Subcutaneous adipose tissue (tissue), 4 donors: ENCODE data around the gene MAP2K5. TPM values are rescaled to one million over a fixed set of nuclear protein-coding genes. Genes with fewer than 3 reads are reported as not detected.

Experiments
- total RNA-seq, 4 donors: library from RNA; depleted of rRNA; stranded (reverse); fragments of >200 nt; gene quantifications; one replicate each; pipeline ENCODE4 v1.1.0, GENCODE V29; 2016
- TF ChIP-seq, protein P1 (sequence below): fragments of 450-650 bp; IDR thresholded peaks from one replicate; pipeline ENCODE4 v1.5.1; 2016; ENCODE audit warnings: low read depth, mild to moderate bottlenecking, control low read depth, antibody characterized with exemption, moderate library complexity

Gene MAP2K5
- total RNA-seq, 4 donors from 2014 or later, result 20.7 to 23.4 (median 22.3) TPM

DNA sequence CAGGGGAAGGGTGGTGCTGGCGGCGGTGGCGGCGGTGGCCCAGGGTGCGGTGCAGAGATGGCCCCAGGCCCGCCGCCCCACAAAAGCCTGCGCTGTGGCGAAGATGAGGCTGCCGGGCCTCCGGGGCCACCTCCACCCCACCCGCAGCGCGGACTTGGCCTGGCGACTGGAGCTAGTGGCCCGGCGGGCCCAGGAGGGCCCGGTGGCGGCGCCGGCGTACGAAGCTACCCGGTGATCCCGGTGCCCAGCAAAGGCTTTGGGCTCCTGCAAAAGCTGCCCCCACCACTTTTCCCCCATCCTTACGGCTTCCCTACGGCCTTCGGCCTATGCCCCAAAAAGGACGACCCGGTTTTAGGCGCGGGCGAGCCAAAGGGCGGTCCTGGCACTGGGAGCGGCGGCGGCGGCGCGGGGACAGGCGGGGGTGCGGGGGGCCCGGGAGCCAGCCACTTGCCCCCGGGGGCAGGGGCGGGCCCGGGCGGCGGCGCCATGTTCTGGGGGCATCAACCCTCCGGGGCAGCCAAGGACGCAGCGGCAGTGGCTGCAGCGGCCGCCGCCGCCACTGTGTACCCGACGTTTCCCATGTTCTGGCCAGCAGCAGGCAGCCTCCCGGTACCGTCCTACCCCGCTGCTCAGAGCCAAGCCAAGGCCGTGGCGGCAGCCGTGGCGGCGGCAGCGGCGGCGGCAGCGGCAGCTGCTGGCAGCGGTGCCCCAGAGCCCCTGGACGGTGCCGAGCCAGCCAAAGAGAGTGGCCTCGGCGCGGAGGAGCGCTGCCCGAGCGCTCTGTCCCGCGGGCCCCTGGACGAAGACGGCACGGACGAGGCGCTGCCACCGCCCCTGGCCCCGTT lies 284.4 kb downstream of the MAP2K5 start:
- TF ChIP-seq, protein P1, sequence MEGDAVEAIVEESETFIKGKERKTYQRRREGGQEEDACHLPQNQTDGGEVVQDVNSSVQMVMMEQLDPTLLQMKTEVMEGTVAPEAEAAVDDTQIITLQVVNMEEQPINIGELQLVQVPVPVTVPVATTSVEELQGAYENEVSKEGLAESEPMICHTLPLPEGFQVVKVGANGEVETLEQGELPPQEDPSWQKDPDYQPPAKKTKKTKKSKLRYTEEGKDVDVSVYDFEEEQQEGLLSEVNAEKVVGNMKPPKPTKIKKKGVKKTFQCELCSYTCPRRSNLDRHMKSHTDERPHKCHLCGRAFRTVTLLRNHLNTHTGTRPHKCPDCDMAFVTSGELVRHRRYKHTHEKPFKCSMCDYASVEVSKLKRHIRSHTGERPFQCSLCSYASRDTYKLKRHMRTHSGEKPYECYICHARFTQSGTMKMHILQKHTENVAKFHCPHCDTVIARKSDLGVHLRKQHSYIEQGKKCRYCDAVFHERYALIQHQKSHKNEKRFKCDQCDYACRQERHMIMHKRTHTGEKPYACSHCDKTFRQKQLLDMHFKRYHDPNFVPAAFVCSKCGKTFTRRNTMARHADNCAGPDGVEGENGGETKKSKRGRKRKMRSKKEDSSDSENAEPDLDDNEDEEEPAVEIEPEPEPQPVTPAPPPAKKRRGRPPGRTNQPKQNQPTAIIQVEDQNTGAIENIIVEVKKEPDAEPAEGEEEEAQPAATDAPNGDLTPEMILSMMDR, result no peak

DNA sequence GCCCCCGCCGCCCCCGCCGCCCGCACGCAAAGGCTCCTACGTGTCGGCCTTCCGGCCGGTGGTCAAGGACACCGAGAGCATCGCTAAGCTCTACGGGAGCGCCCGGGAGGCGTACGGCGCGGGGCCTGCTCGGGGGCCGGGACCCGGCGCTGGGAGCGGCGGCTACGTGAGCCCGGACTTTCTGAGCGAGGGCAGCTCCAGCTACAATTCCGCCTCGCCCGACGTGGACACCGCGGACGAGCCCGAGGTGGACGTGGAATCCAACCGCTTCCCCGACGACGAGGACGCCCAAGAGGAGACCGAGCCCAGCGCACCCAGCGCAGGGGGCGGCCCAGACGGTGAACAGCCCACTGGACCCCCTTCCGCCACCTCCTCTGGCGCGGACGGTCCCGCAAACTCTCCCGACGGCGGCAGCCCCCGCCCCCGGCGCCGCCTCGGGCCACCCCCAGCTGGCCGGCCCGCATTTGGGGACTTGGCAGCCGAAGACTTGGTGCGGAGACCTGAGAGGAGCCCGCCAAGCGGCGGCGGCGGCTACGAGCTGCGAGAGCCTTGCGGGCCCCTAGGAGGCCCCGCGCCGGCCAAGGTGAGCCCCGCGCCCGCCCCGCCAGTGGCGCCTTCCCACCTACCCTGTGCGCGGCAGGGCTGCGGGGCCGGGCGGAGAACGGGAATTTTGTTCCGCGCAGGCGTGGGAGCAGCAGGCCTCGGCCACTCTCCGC lies 285.2 kb downstream of the MAP2K5 start:
- TF ChIP-seq, protein P1, result no peak

DNA sequence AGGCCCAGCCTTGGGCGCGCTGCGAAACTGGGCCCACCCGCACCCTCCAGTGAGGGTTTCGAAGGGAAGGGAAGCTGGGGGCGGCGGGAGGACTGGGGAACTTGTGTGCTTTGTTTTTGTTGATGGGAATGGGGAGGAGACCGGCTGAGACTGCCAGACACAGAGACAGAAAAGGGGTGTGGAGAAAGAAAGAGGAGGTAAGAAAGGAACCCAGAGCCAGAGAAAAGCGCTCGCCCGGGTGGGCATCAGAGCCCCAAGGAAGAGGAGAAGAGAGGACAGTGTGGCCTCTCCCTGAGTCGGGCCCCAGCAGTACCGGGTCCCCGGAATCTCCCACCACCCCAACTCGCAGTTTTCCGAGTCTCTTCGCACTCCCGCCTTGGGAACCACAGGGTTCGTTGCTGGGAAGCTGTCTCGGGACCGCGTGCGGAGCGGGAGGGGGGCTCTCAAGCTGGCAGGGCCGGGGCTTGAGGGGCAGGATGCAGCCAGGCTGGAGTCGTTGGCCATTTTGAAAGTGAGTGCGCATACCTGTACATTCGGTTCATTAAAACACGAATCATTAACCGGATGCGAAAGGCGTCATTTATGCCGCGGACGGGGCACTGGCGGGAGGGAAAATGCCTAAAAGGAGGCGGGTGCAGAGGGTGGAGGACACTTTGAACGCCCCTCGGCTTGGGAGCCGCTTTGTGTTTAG lies 285.9 kb downstream of the MAP2K5 start:
- TF ChIP-seq, protein P1, result no peak

DNA sequence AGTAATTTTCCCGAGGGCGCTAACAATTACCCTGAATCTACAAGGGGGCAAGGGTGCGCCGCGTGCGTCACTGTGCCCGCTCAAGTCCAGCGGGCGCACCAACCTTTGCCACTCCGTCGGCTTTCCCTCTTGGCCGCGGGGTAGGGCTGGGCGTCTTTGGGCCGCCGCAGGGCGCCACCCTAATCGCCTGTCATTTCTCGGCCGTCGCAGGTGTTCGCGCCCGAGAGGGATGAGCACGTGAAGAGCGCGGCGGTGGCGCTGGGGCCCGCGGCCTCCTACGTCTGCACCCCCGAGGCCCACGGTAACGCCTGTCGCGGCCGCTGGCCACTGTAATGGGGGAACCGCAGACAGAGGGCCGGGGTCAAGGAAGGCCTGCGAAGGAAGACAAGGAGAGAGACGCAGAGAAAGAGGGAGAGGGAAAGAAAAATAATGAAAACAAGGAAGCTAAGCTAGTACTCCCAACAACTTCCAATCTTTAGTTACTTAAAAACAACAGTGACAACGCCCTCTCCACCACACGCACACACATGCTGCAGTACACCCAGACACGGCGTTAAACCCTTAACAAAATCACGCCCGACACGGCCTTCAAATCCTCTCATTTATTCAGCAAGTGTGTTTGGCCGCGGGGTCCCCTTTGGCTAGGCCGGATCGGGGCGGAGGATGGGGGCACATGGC lies 286.6 kb downstream of the MAP2K5 start:
- TF ChIP-seq, protein P1, result no peak

DNA sequence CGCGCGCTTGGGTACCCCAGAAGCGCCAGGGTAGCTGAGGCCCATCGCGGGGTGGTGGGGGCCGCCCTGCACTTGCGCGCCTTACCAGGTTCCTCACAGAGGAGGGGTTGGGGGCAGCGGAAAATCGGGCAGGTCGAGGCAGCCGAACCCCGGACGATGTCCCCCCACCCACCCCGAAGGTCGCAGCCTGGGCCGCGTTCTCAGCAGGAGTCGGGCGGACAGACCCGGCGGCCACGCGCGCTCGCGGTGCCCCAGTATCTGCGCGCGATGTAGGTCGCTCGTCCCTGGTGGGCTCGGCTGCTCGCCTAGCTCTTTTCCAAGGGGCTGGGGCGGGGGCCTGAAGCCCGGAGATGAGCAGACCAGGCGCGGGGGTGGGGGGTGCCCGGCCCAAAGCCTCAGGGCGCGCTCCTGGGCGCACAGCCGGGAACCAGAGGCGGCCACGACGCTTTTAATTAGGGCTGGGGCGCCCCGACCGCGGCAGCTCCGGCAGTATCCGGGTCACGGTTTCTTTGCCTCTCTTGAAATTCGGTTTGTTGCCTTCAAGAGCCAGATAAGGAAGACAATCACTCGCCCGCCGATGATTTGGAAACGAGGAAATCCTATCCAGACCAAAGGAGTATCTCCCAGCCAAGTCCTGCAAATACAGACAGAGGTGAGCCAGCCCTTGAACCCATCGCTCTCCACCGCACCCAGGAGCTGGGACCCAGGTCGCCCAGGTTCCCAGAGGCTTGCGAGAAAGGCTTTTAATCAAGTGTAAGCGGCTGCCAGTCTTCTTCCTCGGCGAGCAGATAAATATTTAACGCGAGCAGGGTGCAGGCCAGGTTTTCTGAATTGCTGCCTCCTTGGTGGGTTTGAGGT lies 287.4 kb downstream of the MAP2K5 start:
- TF ChIP-seq, protein P1, result no peak

DNA sequence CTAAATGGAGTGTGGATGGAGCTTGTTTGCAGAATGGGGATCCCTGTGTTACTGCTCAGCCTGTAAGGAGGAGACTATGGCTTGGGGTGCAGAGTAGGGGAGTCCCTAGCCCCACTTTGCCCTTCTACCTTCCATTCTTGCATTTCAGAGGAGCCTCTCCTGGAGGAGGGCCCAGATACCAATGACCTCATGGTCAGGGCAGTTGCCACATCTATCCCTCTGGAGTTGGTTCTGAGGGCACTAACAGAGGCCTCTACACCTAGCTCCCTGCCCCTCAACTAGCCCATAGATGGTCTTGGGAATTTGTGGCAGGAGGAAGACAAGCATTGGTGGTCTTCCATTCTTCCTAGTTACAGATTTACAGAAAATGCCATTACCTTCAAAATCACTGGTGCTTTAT lies 288.9 kb downstream of the MAP2K5 start:
- TF ChIP-seq, protein P1, result no peak
